GM19455 (cell line): Measurements from ENCODE around the gene GDPD3.

Source experiments
- ATAC-seq: cut with Tn5 transposase; IDR thresholded peaks from one replicate; pipeline ENCODE4 v1.9.1; 2021; ENCODE audit not compliant: unreplicated experiment

Gene GDPD3

DNA sequence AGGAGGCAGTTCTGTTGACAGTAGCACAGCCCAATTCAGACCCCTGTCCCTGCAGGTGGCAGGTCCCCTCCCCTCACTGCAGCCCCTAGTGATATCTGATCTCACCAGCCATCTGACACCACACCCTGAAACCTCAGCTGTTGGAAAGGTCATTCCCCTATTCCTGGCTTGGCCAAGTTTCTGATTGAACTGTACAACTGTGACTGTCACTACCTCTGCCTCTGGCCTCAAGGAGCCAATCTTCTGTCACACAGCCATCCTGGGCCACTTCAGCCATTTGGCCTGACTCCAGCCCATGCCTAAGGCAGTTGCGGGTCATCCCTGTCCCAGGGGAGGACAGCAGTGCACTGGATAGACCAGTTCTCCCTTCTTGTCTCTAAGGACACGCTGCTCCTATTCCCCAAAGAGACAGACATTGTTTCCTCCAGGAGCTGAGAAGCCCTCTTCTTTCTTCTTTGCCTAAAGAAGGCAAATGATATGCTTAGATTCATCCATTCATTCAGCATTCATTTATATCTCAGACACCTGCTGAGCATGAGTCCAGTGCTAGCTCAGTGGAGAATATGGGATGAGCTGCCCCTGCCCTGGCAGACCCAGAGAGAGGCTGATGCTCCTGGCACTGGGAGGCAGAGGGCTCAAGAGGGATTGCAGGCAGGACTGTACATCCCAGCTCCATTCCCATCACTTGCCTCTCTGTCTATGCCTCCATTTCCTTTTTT lies 52.3 kb downstream of the GDPD3 start:
- ATAC-seq: no peak

DNA sequence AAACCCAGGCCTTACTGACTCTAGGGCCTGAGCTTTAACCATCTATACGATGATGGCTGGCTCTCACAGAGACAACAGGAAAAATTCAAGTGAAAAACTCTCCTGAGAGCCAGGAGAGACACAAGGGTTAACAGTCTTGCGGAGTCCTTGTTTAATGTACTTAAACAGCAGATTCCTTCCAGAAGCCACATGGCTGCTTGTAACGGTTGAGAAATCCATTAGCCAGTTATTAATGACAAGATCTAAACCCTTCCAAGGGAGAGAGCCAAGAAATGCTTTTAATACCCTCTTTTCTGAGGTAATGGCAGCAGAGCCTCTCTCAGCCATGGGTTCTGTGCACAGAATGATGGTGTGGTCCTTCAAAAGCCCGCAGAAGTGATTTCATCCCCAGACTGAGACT lies 53.0 kb downstream of the GDPD3 start:
- no peak for ATAC-seq

DNA sequence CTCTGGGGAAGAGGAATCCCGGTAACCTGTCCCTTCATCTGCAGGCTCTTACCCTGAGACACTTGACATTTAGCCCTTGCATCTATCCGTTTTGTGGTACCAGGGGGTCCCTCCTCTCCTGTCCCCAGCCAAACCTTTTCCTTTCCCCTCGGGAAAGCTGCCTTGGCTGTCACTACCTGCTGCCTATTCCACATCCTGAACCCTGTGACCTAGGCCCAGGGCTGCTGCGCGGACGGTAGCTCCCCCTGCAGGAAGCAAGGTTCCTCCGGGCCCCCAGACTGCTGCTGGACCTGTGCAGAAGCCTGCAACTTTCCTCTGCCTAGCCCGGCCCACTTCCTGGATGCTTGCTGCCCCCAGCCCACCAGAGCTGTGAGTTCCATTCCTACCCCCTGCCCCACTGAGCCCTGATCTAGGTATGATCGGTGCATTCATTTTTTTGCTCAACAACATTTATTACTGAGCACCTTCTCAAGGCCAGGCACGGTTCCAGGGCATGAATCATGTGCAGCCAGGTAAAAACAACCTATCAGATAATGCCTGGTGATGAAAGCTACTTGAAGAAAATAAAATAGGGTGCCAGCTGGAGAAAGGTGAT lies 58.3 kb downstream of the GDPD3 start:
- ATAC-seq: no peak
